ENCODE measurements around the gene PRKAR1B.

The PRKAR1B gene

GRCh38 chr7:691361-692045 lies 35.6 kb downstream of the PRKAR1B start:
- no peak for DNase-seq (ENCODE audit: low read depth)

GRCh38 chr7:690478-691360 lies 36.4 kb downstream of the PRKAR1B start:
- DNase-seq (ENCODE audit: low read depth) = no peak

GRCh38 chr7:685540-685939 lies 41.5 kb downstream of the PRKAR1B start:
- no peak for DNase-seq (ENCODE audit: low read depth)

GRCh38 chr7:684416-684815 lies 42.7 kb downstream of the PRKAR1B start:
- no peak for DNase-seq (ENCODE audit: low read depth)

DNA sequence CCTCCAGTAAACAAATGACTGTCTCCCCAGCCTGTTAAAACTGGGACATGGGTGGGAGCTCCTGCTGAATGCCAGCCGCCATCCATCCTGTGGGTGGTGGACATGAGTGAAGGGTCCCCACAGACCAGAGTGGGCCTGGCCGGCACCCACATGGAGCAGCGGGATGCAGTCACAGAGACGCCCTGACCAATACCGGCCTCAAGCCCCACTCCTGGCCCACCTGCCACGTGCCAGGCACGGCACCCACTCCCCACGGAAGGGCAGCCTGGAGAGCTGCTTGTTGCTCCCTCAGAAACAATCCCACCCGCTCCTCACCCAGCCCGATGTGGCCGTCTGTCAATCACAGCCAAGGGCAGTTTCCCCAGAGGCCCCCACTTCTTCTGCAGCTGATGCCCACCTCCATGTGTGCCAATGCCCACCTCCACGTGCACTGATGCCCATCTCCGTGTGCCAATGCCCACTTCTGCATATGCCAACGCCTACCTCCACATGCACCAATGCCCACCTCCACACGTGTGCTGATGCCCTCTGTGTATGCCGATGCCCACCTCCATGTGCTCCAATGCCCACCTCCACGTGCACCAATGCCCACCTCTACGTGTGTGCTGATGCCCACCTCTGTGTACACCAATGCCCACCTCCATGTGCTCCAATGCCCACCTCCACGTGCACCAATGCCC lies 43.4 kb downstream of the PRKAR1B start:
- no peak for DNase-seq (ENCODE audit: low read depth)

GRCh38 chr7:682810-683209 lies 44.3 kb downstream of the PRKAR1B start:
- DNase-seq (ENCODE audit: low read depth) = no peak

DNA sequence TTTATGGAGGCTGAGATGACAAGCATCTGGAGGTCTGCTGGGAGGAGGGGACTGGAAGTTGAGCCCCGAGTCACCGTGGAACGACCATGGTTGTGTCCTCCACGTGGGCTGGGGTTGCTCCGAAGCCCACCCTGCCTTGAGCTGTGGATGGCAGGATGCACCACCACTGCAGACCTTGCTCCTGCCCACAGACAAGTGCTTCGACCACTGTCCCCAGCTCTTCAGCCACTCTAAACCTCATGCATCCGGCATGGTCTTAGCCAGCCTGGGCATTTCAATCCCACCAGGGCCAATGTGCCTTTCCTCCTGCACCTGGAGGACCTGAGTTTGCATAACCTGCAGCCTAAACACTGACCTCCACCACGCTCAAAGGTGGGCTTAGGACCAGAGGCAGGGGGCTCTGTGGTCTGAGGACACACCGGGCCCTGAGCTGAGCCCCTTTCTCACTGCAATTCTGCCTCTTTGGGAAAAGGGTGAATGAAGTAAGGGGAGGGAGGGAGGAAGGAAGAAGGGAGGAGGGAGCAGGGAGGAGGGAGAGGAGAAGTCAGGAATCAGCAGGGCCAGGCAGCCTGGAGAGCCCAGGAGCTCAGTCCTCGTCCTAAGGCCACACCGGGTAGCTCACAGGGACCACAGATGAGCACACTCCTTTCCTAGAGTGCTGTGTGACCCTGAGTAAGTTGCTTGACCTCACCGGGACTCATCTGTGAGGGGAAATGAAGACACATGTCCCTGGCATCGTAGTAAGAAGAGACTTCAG lies 45.4 kb downstream of the PRKAR1B start:
- DNase-seq (ENCODE audit: low read depth) = no peak

DNA sequence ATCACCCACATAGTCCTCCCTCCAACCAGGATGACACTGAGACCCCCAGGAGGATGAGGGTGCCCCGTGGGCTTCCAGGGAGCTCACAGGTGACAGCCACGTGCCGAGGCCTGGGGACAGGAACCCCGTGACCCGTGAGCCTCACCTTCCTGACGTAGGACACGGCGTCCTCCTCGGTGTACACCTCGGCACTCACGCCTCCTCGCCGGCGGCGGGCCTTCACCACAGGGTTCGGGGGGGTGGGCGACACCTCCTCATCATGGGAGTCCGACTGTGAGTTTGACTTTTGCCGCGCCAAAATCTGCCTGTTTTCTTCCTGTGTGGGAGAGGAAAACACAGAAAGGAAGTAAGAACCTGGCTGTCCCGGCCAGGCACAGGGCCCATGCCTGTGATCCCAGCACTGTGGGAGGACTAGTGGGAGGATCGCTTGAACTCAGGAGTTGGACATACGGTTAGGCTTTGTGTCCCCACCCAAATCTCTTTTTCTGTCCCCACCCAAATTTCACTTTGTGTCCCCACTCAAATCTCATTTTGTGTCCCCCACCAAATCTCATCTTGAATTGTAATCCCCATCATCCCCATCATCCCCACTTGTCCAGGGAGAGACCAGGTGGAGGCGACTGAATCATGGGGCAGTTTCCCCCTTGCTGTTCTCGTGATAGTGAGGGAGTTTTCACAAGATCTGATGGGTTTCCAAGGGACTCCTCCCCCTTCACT lies 46.5 kb downstream of the PRKAR1B start:
- DNase-seq (ENCODE audit: low read depth) = no peak

GRCh38 chr7:676972-677385 lies 50.1 kb downstream of the PRKAR1B start:
- DNase-seq (ENCODE audit: low read depth) = no peak

GRCh38 chr7:676246-676971 lies 50.7 kb downstream of the PRKAR1B start:
- DNase-seq (ENCODE audit: low read depth) = no peak

- DNase-seq (ENCODE audit: low read depth) = no peak
Measured at GRCh38 chr7:674454-675410, 52.3 kb downstream of the PRKAR1B start.

DNA sequence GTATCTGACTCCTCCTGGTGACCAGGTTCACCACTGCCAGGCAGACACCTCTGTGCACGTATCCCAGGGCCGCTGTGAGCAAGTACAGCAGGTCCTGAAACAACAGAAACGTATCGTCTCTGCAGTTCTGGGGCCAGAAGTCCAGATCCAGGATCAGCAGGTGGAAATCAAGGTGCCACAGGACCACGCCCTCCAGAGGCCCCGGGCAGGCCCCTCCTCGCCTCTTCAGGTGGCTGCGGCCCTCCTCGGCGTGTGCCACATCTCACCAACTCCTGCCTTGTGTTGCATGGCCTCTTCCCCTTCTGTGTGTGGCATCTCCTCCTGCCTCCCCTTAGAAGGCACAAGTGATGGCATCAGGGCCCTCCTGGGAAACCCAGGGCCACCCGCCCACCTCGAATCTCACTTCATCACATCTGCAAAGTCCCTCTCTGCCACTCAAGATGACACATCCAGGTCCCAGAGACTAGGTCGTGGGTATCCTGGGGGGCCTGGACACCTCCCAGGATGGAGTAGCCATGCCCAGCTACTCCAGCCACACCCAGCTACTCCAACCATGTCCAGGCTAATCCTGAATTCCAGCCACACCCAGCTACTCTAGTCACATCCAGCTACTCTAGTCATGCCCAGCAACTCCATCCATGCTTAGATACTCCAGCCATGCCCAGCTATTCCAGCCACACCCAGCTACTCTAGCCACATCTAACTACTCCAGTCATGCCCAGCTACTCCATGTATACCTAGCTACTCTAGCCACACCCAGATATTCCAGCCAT lies 53.2 kb downstream of the PRKAR1B start:
- no peak for DNase-seq (ENCODE audit: low read depth)

- no peak for DNase-seq (ENCODE audit: low read depth)
Measured at GRCh38 chr7:672891-673290, 54.2 kb downstream of the PRKAR1B start.

DNA sequence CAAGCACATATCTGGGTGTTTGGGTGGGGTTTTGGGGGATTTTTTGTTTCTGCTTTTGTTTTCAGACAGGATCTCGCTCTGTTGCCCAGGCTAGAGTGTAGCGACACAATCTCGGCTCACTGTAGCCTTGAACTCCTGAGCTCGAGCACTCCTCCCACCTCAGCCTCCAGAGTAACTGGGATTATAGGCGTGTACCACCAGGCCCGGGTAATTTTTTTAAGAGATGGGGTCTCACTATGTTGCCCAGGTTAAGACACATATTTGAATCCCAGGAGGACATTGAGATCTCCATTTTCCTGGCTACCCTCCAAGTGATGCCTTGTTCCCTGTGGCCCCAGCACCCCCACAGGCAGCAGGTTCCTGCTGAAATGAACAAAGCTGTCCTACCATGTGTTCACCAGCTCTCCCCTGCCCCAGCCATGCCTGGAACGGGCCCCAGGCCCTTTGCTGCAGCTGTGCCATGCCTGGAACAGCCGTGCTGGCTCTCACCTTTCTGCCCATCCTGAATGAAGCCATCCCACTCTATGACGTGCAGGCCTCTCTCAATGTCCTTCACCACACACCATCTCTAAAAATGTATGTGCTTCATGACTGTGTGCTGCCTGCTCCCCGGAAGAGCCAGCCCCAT lies 55.6 kb downstream of the PRKAR1B start:
- no peak for DNase-seq (ENCODE audit: low read depth)

- no peak for DNase-seq (ENCODE audit: low read depth)
Measured at GRCh38 chr7:670501-671390, 56.3 kb downstream of the PRKAR1B start.

GRCh38 chr7:668958-669357 lies 58.1 kb downstream of the PRKAR1B start:
- no peak for DNase-seq (ENCODE audit: low read depth)
